Uterus (tissue), 4 donors: ENCODE results near the gene CASZ1. TPM values are rescaled to one million over a fixed set of nuclear protein-coding genes. Genes with fewer than 3 reads are reported as not detected.

Experiments used
- DNase-seq, 2 donors: peaks; one replicate each; pipeline ENCODE4 v3.0.0-alpha.2; 2019 to 2020
- H3K27ac ChIP-seq, 2 donors: fragments of 200-600 bp; sonication (generic); 1 replicate in 1 of 2; 2 replicates in 1 of 2; pipeline ENCODE4 v1.5.1; 2016 to 2018
- H3K27me3 ChIP-seq, 2 donors: fragments of 200-600 bp; sonication (generic); one replicate each; pipeline ENCODE4 v1.5.1; 2018 to 2019; ENCODE audit warnings: control low read depth in 1 of 2
- H3K36me3 ChIP-seq, 2 donors: fragments of 200-600 bp; sonication (generic); one replicate each; pipeline ENCODE4 v1.5.1; 2019; ENCODE audit warnings: control low read depth in 1 of 2
- H3K4me1 ChIP-seq, 2 donors: fragments of 200-600 bp; sonication (generic); one replicate each; pipeline ENCODE4 v1.5.1; 2018 to 2019; ENCODE audit warnings: control low read depth in 1 of 2
- H3K4me3 ChIP-seq, 2 donors: fragments of 200-600 bp; sonication (generic); 1 replicate in 1 of 2; 2 replicates in 1 of 2; pipeline ENCODE4 v1.5.1; 2018 to 2019; ENCODE audit warnings: mild to moderate bottlenecking in 1 of 2
- H3K9me3 ChIP-seq, 2 donors: fragments of 200-600 bp; sonication (generic); one replicate each; pipeline ENCODE4 v1.5.1; 2019; ENCODE audit warnings: control low read depth in 1 of 2
- POLR2A ChIP-seq, 2 donors: fragments of 450-650 bp; IDR thresholded peaks; one replicate each; pipeline ENCODE4 v1.6.1; 2016; ENCODE audit warnings: antibody characterized with exemption in 2 of 2, mild to moderate bottlenecking in 1 of 2, moderate library complexity in 1 of 2
- intact Hi-C: fragments of 100-400 bp; cut with DNase I; formaldehyde crosslinking; loops from one replicate; pipeline ENCODE4 v1.15.1; 2023; ENCODE audit warnings: low total_unique reads
- total RNA-seq, 4 donors: library from RNA; depleted of rRNA in 3 of 4; stranded (reverse); fragments of >200 nt in 3 of 4; gene quantifications; one replicate each; pipeline versions ENCODE4 v1.1.0 to v1.2.4, GENCODE V29; 2014 to 2023
- TF ChIP-seq, protein P1 (sequence below), 4 experiments: fragments of 200-600 bp in 2 of 4; fragments of 450-650 bp in 2 of 4; sonication (generic) in 2 of 4; IDR thresholded peaks; one replicate each; pipeline ENCODE4 v1.5.1; 2016 to 2019; ENCODE audit warnings: antibody characterized with exemption in 4 of 4, mild to moderate bottlenecking in 2 of 4, moderate library complexity in 1 of 4
- donor health status: DM: yes; HTN: yes; CAD: no.

Gene CASZ1
- total RNA-seq, 4 donors from 2014 or later = 0.59 to 49.2 (median 3.9) TPM

DNA sequence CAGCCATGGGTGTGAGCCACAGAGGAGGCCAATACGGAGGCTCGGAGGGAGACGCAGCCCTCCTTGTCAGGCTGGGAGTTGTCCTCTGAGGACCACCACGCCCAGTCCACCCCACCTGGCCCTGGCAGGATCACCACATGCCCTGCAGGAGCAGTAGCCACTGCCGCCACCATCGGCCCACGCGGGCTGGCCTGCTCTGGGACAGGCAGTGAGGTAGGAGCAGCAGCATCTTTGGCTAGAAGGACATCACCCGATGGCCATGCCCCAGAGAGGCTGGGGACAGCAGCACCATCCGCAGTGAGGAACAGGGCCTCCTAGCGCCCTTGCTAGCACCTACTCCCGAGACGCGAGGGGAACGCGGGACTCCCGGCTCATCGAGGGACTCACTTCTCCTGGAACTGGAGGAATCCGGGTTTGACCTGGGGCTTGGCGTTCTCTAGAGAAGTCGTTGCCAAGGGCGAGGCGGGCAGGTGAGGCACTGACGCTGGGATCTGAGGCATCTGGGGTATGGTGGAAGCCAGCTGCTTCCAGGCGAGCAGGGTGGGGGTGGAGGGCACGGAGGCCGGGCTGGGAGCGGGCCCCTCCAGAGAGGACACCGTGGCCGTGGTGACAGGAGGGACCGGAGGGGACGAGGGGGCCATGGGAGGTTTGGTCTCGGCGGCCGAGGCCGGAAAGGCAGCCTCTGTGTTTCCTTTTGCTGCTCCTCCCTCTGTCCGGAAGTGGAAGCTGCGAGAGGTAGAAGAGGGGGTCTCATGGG lies 148.9 kb downstream of the CASZ1 start:
- Histone ChIP-seq H3K27me3 (no peaks in the 10 kb centered on the region), H3K27ac (no peak overlapping the region), H3K36me3 (no peaks in the 10 kb centered on the region), H3K4me3 (no peak overlapping the region), H3K9me3 (no peaks in the 10 kb centered on the region), H3K4me1 (no peaks in the 10 kb centered on the region)
- TF ChIP-seq POLR2A (IDR thresholded peaks at IDR 0.05) = no peak
- TF ChIP-seq, protein P1, sequence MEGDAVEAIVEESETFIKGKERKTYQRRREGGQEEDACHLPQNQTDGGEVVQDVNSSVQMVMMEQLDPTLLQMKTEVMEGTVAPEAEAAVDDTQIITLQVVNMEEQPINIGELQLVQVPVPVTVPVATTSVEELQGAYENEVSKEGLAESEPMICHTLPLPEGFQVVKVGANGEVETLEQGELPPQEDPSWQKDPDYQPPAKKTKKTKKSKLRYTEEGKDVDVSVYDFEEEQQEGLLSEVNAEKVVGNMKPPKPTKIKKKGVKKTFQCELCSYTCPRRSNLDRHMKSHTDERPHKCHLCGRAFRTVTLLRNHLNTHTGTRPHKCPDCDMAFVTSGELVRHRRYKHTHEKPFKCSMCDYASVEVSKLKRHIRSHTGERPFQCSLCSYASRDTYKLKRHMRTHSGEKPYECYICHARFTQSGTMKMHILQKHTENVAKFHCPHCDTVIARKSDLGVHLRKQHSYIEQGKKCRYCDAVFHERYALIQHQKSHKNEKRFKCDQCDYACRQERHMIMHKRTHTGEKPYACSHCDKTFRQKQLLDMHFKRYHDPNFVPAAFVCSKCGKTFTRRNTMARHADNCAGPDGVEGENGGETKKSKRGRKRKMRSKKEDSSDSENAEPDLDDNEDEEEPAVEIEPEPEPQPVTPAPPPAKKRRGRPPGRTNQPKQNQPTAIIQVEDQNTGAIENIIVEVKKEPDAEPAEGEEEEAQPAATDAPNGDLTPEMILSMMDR (IDR thresholded peaks at IDR 0.05) = no peak
- DNase-seq = no peak
- intact Hi-C loops = no loop called here

DNA sequence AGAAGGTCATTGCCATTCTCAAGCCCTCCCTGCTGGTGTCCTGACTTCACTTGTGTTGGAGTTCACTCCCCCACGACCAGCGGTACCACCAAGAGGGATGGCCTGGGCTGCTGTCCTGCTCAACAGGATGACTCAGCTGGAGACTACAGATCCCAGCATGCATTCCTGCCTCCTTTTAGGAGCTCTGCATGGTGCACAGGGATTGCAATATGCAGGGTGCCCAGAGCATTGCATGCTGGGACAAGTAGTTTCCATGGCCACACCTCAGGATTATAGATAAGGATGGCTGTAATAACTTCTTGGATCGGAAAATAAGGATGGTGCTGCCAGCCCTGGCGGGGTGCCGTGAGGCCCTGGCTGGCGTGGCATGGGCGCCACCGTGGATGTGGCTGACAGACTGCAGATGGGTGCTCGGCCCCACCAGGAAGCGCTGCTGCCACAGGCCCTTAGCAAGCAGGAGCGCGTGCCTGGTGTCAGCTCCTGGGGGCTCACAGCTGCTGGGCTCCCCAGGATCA lies 150.0 kb downstream of the CASZ1 start:
- Histone ChIP-seq H3K4me1 (no peaks in the 10 kb centered on the region), H3K27me3 (no peaks in the 10 kb centered on the region), H3K36me3 (no peaks in the 10 kb centered on the region), H3K4me3 (no peak overlapping the region), H3K9me3 (no peaks in the 10 kb centered on the region), H3K27ac (no peak overlapping the region)
- intact Hi-C loops = no loop called here
- TF ChIP-seq, protein P1 (IDR thresholded peaks at IDR 0.05) = no peak
- TF ChIP-seq POLR2A (IDR thresholded peaks at IDR 0.05) = no peak
- no peak for DNase-seq

DNA sequence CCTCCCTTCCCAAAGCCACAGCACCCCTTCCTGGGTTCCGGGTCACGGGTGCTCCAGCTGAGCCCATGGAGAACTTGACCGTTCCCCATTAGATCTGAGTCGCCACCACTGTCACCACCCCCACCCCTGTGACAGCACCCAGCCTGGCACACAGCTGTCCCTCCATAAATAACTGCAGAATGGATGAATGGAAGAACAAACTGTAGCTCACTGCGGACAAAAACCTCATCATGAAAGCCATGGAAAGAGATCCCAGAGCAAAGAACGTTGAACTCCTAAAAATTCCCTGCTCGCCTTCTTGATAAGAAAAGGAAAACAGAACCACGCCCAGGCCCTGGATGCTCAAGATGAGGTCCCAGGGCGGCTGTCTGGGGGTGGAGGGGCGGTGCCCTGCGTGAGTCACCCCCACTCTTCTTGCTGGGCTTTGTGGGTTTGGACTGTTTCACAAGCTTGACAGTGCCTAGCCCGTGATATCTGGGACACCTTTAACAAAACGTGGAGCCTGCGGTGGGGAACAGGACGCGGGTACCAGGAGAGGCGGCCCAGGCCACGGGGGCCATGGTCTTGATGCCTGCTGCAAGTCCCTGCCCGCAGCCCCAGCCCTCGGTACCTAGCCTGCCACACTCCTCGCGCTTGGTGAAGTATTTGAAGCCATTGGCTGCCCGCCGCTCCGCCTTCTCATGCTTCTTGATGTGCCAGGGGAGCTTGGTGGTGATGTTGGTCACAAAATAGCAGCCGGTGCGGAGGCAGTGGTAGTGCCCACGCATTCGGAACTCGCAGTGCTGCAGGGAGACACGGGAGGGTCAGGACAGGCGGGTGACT lies 151.9 kb downstream of the CASZ1 start:
- intact Hi-C loops = no loop called here
- no peaks in the 10 kb centered on the region for H3K36me3 ChIP-seq
- no peaks in the 10 kb centered on the region for H3K4me1 ChIP-seq
- H3K4me3 ChIP-seq = no peak overlapping the region
- DNase-seq = no peak
- TF ChIP-seq, protein P1 (IDR thresholded peaks at IDR 0.05) = no peak
- TF ChIP-seq POLR2A (IDR thresholded peaks at IDR 0.05) = no peak
- no peak overlapping the region for H3K27ac ChIP-seq
- H3K9me3 ChIP-seq = no peaks in the 10 kb centered on the region
- H3K27me3 ChIP-seq = no peaks in the 10 kb centered on the region

DNA sequence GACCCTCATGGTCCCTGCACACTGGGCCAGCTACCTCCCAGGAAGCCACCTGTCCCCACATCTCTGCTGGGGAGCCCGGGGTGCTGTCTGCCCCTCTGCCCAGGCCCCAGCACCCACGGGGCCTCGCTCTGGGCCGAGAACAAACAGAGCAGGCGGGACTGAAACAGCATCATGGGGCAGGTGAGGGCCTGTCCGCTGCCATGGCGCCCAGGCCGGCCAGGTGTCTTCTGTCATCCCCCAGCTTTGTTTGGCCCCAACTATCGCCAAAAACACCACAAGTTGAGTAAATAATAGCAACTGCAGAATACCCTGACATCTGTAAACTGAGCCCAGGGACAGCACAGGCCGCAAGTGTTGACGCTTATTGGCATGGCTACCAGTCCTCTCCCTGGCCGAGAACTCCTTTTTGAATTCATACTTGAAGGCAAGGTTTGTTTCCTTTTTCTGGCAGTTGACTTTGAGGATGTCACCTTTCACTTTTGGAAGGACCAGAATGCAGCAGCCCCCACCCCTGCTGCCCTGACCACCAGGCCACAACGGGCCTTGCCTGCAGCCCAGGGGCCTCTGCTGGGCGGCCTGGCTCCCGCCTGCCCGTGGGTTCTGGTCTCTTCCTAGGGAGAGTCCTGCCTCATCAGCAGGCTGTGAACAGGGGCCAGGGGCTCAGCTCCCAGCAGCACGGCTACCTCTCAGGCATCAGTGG lies 152.7 kb downstream of the CASZ1 start:
- intact Hi-C loops = no loop called here
- DNase-seq = no peak
- H3K27ac ChIP-seq = no peak overlapping the region
- no peak overlapping the region for H3K4me3 ChIP-seq
- no peaks in the 10 kb centered on the region for H3K27me3 ChIP-seq
- H3K9me3 ChIP-seq = no peaks in the 10 kb centered on the region
- TF ChIP-seq, protein P1 (IDR thresholded peaks at IDR 0.05) = no peak
- TF ChIP-seq POLR2A (IDR thresholded peaks at IDR 0.05) = no peak
- H3K4me1 ChIP-seq = no peaks in the 10 kb centered on the region
- H3K36me3 ChIP-seq = no peaks in the 10 kb centered on the region
